CD4-positive, CD25-positive, alpha-beta regulatory T cell (primary cell): ENCODE data around the gene NPDC1. TPM values are rescaled to one million over a fixed set of nuclear protein-coding genes. Genes with fewer than 3 reads are reported as not detected.
A peak's percentile ranks its signal among the peaks of the same experiment; 100 is the strongest.

ENCODE experiments used
- ATAC-seq, 2 donors: fragments of 150-1000 bp; cut with Tn5 transposase; one replicate each; pipeline ENCODE4 v1.10.0; 2021; ENCODE audit warnings: low read depth in 2 of 2, moderate number of reproducible peaks in 2 of 2, moderate library complexity in 1 of 2
- DNase-seq, 3 donors: peaks; one replicate each; pipeline versions ENCODE4 v3.0.0 to v3.0.0-alpha.2; 2012 to 2022; ENCODE audit warnings: mixed read lengths in 1 of 3
- H3K27ac ChIP-seq: one replicate; pipeline ENCODE4 v1.7.0; 2013; ENCODE audit warnings: mild to moderate bottlenecking, low read length; ENCODE audit not compliant: insufficient read depth, poor library complexity, severe bottlenecking
- H3K27me3 ChIP-seq: one replicate; pipeline ENCODE4 v1.7.0; 2013; ENCODE audit warnings: low read length; ENCODE audit not compliant: control insufficient read depth, insufficient read depth
- H3K36me3 ChIP-seq: one replicate; pipeline ENCODE4 v1.7.0; 2013; ENCODE audit warnings: mild to moderate bottlenecking, low read length, moderate library complexity; ENCODE audit not compliant: control insufficient read depth, insufficient read depth
- H3K4me1 ChIP-seq: 2 replicates; pipeline ENCODE4 v1.7.0; 2013; ENCODE audit warnings: mild to moderate bottlenecking, low read length; ENCODE audit not compliant: insufficient read depth, control insufficient read depth, poor library complexity, severe bottlenecking
- H3K4me3 ChIP-seq: one replicate; pipeline ENCODE4 v1.7.0; 2013; ENCODE audit warnings: low read depth, mild to moderate bottlenecking, low read length, moderate library complexity
- H3K9me3 ChIP-seq, 2 experiments: 1 replicate in 1 of 2; 2 replicates in 1 of 2; pipeline ENCODE4 v1.7.0; 2013; ENCODE audit warnings: low read length in 2 of 2, mild to moderate bottlenecking in 1 of 2, moderate library complexity in 1 of 2; ENCODE audit not compliant: control insufficient read depth in 2 of 2
- H3K27ac Mint-ChIP-seq, 3 donors: one replicate each; pipeline ENCODE4 v1.8.0; 2020 to 2022; ENCODE audit warnings: mild to moderate bottlenecking in 3 of 3, mixed read lengths in 3 of 3, moderate library complexity in 2 of 3
- H3K27me3 Mint-ChIP-seq: one replicate; pipeline ENCODE4 v1.8.0; 2022; ENCODE audit warnings: mild to moderate bottlenecking, mixed read lengths
- H3K36me3 Mint-ChIP-seq: one replicate; pipeline ENCODE4 v1.8.0; 2020; ENCODE audit warnings: mixed read lengths
- H3K4me1 Mint-ChIP-seq, 4 donors: one replicate each; pipeline ENCODE4 v1.8.0; 2020 to 2022; ENCODE audit warnings: mixed read lengths in 4 of 4, mild to moderate bottlenecking in 1 of 4
- H3K4me3 Mint-ChIP-seq, 4 donors: one replicate each; pipeline ENCODE4 v1.8.0; 2020 to 2022; ENCODE audit warnings: mild to moderate bottlenecking in 4 of 4, mixed read lengths in 4 of 4, moderate library complexity in 3 of 4
- H3K9me3 Mint-ChIP-seq, 7 donors: one replicate each; pipeline ENCODE4 v1.8.0; 2020 to 2022; ENCODE audit warnings: mixed read lengths in 7 of 7, mild to moderate bottlenecking in 3 of 7, moderate library complexity in 2 of 7
- polyA plus RNA-seq, 4 donors: library from polyadenylated mRNA; unstranded; fragments of 300-500 nt; fragmentation: Illumina TruSeq; gene quantifications; one replicate each; pipeline ENCODE4 v1.2.3, GENCODE V29; 2021
- total RNA-seq: library from RNA; stranded (reverse); gene quantifications from one replicate; pipeline ENCODE4 v1.2.3, GENCODE V29; 2022

NPDC1 gene
- total and polyA plus RNA-seq, 5 donors from 2014 or later = 4.2 to 106 (median 12.1) TPM

DNA sequence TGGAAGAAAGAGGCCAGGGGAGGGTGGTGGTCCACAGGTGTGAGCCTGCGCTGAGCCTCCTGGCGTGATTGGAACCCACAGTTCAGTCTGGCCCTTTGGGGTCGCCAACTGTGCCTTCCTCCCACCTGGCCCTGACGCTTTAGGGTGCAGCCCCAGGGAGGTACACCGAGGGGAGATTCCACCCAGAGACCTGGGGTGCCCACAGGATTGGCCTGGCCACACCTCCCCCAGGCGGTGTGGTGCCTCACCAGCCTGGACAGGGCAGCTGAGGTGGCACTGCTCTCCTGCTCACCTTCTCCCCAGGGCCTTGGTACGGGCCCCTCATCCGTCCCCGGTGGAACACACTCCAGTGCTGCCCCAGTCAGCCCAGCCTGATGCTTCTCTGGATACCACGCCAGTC lies 48.6 kb downstream of the NPDC1 start:
- peaks cover 14% of the 10 kb centered on the region for H3K27me3 Mint-ChIP-seq
- peaks cover 0 to 37% (median 16%) of the 10 kb centered on the region in 4 donors for H3K4me1 Mint-ChIP-seq
- peaks cover 61% of the 10 kb centered on the region for H3K4me1 ChIP-seq
- no peak overlapping the region for H3K4me3 ChIP-seq
- no peaks in the 10 kb centered on the region for H3K36me3 ChIP-seq
- H3K4me3 Mint-ChIP-seq = peak overlapping the region in 3 of 4 donors; percentile 62 to 85 (median 77)
- ATAC-seq (no peak), DNase-seq (no peak)
- H3K27ac Mint-ChIP-seq = peak overlapping the region in 1 of 3 donors; percentile 36
- H3K9me3 Mint-ChIP-seq = no peaks in the 10 kb centered on the region
- H3K27ac ChIP-seq = no peak overlapping the region
- H3K36me3 Mint-ChIP-seq = no peaks in the 10 kb centered on the region
- H3K9me3 ChIP-seq = no peaks in the 10 kb centered on the region
- no peaks in the 10 kb centered on the region for H3K27me3 ChIP-seq

DNA sequence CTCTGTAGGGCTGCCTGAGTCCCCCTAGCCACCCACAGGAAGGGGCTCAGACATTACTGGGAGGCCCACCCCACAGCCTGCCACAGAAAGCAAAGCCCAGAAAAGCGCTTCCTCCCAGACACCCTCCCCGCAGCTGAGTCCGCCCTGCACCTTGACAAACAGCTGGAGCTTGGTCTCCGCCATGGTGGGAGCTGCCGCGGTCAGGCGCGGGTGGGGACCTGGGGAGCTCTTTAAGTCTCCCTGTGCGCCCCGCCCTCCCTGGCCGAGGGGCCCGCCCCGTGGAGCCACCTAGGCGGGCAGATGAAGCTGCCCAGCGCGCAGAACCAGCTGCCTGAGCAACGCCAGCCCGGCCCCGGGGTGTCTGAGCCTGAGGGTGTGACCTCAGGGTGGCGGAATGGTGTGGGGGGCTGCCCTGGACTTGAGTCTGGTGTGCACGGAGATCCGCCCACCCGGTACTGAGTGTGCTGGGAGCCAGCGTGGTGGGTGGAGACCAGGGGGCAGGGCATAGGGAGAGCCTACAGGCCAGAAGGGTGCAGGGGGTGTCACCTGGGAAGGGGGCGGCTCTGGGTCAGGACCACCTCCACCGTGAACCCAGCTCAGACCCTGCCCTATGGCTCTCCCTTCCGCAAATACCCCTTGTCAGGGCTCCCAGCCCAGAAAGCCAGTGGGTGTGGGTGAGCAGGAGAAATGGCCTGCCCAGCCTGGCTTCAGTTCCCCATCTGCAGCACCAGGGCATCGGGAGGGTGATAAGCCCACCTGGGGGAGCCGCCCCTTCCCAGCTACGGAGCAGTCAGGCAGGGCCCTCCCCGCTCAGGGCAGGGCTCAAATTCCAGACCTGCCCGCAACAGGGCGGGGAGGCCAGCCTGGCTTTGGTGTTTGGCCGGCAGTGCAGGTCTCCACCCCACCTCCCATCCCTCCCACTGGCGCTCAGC lies 49.4 kb downstream of the NPDC1 start, which contains the start of gene CLIC3:
TSS of gene CLIC3 (minus strand) at position 208 of the 932 bp plus-strand sequence. CDS start at position 183, 25 bp downstream.
- H3K36me3 Mint-ChIP-seq = no peaks in the 10 kb centered on the region
- Histone ChIP-seq H3K27ac (peak within 1 kb of the TSS; percentile 5), H3K27me3 (no peaks in the 10 kb centered on the region), H3K36me3 (no peaks in the 10 kb centered on the region), H3K4me3 (no peak within 1 kb of the TSS), H3K9me3 (no peaks in the 10 kb centered on the region), H3K4me1 (peaks cover 63% of the 10 kb centered on the region)
- peak within 1 kb of the TSS in 1 of 3 donors; percentile 38 for H3K27ac Mint-ChIP-seq
- H3K4me1 Mint-ChIP-seq = peaks cover 0 to 38% (median 16%) of the 10 kb centered on the region in 4 donors
- DNase-seq (peak in 2 of 3 donors; percentile 17 to 75), ATAC-seq (peak in 1 of 2 donors; percentile 13)
- H3K9me3 Mint-ChIP-seq = no peaks in the 10 kb centered on the region
- peaks cover 14% of the 10 kb centered on the region for H3K27me3 Mint-ChIP-seq
- H3K4me3 Mint-ChIP-seq = peak within 1 kb of the TSS; percentile 38 to 51 (median 48)

DNA sequence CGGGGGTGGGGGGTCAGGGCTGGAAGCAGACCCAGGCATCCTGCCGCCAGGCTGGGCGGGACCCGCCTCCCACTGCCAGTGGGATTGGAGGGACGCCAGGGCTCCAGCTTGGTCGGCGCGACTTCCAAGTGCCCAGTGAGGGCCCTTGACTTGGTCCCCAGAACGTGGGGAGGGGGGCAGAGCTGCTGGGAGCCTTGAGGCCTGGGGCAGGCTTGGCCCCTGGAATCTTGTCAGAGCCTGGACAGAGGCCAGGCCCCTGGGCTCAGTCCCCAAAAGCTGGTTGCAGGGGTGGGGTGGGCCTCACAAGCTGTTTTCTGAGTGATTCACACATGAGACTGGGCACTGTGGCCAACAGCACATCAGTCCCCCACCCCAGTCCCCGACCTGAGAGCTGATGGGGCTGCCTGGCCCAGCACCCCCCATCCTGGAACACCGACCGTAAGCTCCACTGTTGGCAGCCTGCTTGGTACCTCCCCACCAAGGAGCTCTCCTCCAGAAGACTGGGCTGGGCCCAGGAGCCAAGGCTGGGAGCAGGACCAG lies 50.1 kb downstream of the NPDC1 start:
- H3K27ac ChIP-seq = no peak overlapping the region

DNA sequence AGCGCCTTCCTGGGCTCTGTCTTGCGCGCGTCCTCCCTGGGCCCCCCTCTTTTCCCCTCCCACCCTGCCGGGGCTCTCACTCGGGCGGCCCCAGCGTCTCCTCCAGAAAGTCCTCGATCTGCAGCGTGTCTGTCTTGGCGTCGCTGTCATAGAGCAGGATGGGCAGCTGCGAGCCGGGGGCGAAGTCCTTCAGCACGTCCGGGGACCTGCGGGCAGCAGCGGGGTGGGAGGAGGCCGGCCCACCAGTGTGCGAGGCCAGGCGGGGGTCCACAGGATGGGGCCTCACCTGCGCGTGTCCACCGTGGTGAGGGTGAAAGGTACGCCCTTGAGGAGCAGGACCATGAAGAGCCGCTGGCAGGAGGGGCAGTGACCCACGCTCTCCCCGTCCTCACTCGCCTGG lies 50.6 kb downstream of the NPDC1 start:
- Histone ChIP-seq H3K9me3 (no peaks in the 10 kb centered on the region), H3K27ac (no peak overlapping the region), H3K4me3 (no peak overlapping the region), H3K36me3 (no peaks in the 10 kb centered on the region), H3K27me3 (no peaks in the 10 kb centered on the region), H3K4me1 (peaks cover 59% of the 10 kb centered on the region)
- H3K27me3 Mint-ChIP-seq = peaks cover 14% of the 10 kb centered on the region
- no peak overlapping the region for H3K4me3 Mint-ChIP-seq
- DNase-seq = no peak
- H3K4me1 Mint-ChIP-seq = peaks cover 0 to 42% (median 19%) of the 10 kb centered on the region in 4 donors
- H3K36me3 Mint-ChIP-seq = no peaks in the 10 kb centered on the region
- H3K27ac Mint-ChIP-seq = no peak overlapping the region
- no peaks in the 10 kb centered on the region for H3K9me3 Mint-ChIP-seq
- no peak for ATAC-seq

More for the DNA sequence above, 50.1 kb downstream of the NPDC1 start:
- Histone ChIP-seq H3K4me3 (no peak overlapping the region), H3K36me3 (no peaks in the 10 kb centered on the region), H3K9me3 (no peaks in the 10 kb centered on the region), H3K27me3 (no peaks in the 10 kb centered on the region), H3K4me1 (peaks cover 63% of the 10 kb centered on the region)
- peak overlapping the region in 1 of 3 donors; percentile 38 for H3K27ac Mint-ChIP-seq
- H3K9me3 Mint-ChIP-seq = no peaks in the 10 kb centered on the region
- H3K4me3 Mint-ChIP-seq = peak overlapping the region; percentile 38 to 51 (median 48)
- H3K36me3 Mint-ChIP-seq = no peaks in the 10 kb centered on the region
- peaks cover 0 to 43% (median 18%) of the 10 kb centered on the region in 4 donors for H3K4me1 Mint-ChIP-seq
- DNase-seq (no peak), ATAC-seq (no peak)
- peaks cover 14% of the 10 kb centered on the region for H3K27me3 Mint-ChIP-seq

DNA sequence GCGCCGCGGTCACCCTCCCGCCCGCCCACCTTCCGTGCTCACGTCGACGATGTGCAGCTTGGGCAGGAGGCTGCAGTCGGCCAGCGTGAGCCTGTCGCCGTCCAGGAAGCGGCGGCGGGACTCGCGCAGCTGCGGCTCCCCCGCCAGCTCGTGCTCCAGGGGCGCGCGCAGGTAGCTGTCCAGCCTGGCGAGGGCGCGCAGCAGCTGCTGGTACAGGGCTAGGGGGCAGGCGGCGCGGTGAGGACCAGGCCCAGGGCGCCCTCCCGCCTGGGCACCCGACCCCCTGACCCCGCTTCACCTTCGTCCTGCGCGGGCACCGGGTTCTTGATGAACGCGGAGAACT lies 51.1 kb downstream of the NPDC1 start:
- no peaks in the 10 kb centered on the region for H3K36me3 ChIP-seq
- Mint-ChIP-seq H3K36me3 (no peaks in the 10 kb centered on the region), H3K27ac (no peak overlapping the region), H3K4me3 (no peak overlapping the region), H3K9me3 (no peaks in the 10 kb centered on the region), H3K4me1 (peaks cover 0 to 38% (median 14%) of the 10 kb centered on the region in 4 donors), H3K27me3 (peaks cover 14% of the 10 kb centered on the region)
- no peaks in the 10 kb centered on the region for H3K27me3 ChIP-seq
- H3K9me3 ChIP-seq = no peaks in the 10 kb centered on the region
- H3K4me1 ChIP-seq = peaks cover 53% of the 10 kb centered on the region
- no peak overlapping the region for H3K4me3 ChIP-seq
- H3K27ac ChIP-seq = no peak overlapping the region
- DNase-seq (no peak), ATAC-seq (no peak)

DNA sequence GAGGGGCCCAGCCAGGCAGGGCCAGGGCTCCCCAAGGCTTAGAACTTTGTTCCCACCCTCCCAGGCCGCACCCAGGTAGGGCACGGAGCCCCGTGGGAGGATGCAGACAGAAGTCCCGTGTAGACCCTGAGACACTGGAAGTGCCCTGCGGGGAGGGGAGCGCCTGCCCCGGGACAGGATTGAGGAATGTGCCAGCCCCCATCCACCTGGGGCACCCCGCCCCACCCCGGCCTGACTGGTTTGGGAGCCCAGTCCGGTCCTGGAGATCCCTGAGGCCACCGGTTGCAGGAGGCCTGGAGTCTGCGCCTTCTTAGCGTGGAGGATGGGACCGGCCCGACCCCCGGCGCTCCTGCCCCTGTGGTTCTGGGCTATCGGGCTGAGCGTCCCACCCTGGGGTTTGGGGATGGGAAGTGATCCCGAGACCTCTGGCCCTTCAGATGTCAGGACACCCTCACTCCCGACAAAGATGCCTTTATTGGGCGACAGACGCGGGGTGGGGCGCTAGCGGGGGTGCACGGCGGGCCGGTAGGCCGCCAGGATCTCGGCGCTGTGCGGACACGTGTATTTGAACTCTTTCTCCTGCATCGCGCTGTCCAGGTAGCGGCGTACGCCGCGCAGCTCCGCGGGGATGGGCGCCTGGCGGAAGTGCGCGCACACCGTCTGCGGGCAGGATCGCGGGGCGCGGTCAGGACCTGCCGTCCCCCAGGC lies 51.6 kb downstream of the NPDC1 start:
- Mint-ChIP-seq H3K27ac (no peak overlapping the region), H3K4me3 (peak overlapping the region in 1 of 4 donors; percentile 89)
- DNase-seq = no peak

DNA sequence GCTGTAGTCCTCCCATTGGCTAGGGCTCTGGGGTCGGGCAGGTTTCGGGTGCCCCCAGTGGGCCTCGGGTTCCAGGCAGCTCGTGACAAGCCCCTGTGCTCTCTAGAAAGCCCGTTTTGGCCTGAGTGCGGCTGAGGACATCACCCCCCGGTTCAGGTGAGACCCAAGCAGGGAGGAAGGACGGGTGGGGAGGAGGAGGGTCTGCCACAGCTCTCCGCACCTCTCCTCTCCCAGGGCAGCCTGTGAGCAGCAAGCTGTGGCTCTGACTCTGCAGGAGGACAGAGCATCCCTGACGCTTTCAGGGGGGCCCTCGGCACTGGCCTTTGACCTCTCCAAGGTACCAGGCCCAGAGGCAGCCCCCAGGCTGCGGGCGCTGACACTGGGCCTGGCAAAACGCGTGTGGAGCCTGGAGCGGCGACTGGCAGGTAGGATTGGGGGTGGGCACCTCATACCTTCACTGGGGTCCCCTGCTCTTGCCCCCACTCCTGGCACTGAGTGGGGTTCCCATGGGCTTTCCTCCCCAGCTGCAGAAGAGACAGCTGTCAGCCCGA lies 53.1 kb downstream of the NPDC1 start:
- peaks cover 0 to 34% (median 13%) of the 10 kb centered on the region in 4 donors for H3K4me1 Mint-ChIP-seq
- peak overlapping the region; percentile 86 to 89 (median 88) for H3K4me3 Mint-ChIP-seq
- no peaks in the 10 kb centered on the region for H3K36me3 Mint-ChIP-seq
- Histone ChIP-seq H3K9me3 (no peaks in the 10 kb centered on the region), H3K27me3 (no peaks in the 10 kb centered on the region), H3K36me3 (no peaks in the 10 kb centered on the region), H3K27ac (peak overlapping the region; percentile 85), H3K4me1 (peaks cover 49% of the 10 kb centered on the region), H3K4me3 (peak overlapping the region; percentile 48)
- H3K27ac Mint-ChIP-seq = peak overlapping the region; percentile 51 to 82 (median 72)
- ATAC-seq = no peak
- DNase-seq = no peak
- peaks cover 0 to 3% (median 0%) of the 10 kb centered on the region in 7 donors for H3K9me3 Mint-ChIP-seq
- H3K27me3 Mint-ChIP-seq = peaks cover 17% of the 10 kb centered on the region

More for the DNA sequence above, 51.6 kb downstream of the NPDC1 start:
- Histone ChIP-seq H3K4me1 (peaks cover 52% of the 10 kb centered on the region), H3K27me3 (no peaks in the 10 kb centered on the region), H3K27ac (no peak overlapping the region), H3K9me3 (no peaks in the 10 kb centered on the region), H3K36me3 (no peaks in the 10 kb centered on the region), H3K4me3 (no peak overlapping the region)
- Mint-ChIP-seq H3K4me1 (peaks cover 0 to 38% (median 14%) of the 10 kb centered on the region in 4 donors), H3K27me3 (peaks cover 18% of the 10 kb centered on the region), H3K9me3 (peaks cover 0 to 2% (median 0%) of the 10 kb centered on the region in 7 donors), H3K36me3 (no peaks in the 10 kb centered on the region)
- ATAC-seq = no peak
